H1 (cell line): ENCODE measurements around the gene TTI1. TPM values are rescaled to one million over a fixed set of nuclear protein-coding genes. Genes with fewer than 3 reads are reported as not detected.

Experiments
- CBX8 ChIP-seq: fragments of 300-800, 300-1000 bp; sonication (generic); IDR thresholded peaks from 2 replicates; pipeline ENCODE4 v1.7.1; 2016; ENCODE audit warnings: low read depth, low read length, borderline replicate concordance
- EP300 ChIP-seq, 2 experiments: IDR thresholded peaks; 1 replicate in 1 of 2; 2 replicates in 1 of 2; pipeline ENCODE4 v1.6.1; 2011 to 2012; ENCODE audit warnings: low read depth in 2 of 2, low read length in 2 of 2, mild to moderate bottlenecking in 2 of 2, borderline replicate concordance in 1 of 2, inconsistent platforms in 1 of 2, moderate library complexity in 1 of 2
- GABPA ChIP-seq: IDR thresholded peaks from 2 replicates; pipeline ENCODE4 v1.6.1; 2011; ENCODE audit warnings: mild to moderate bottlenecking, low read length, moderate library complexity, borderline replicate concordance; ENCODE audit not compliant: insufficient read depth
- RXRA ChIP-seq: IDR thresholded peaks from 2 replicates; pipeline ENCODE4 v1.6.1; 2011; ENCODE audit warnings: low read depth, mild to moderate bottlenecking, low read length, moderate library complexity; ENCODE audit not compliant: insufficient read depth
- SIN3A ChIP-seq, 2 experiments: IDR thresholded peaks in 1 of 2; conservative IDR thresholded peaks in 1 of 2; 2 replicates each; pipeline ENCODE4 v1.6.1; 2011 to 2012; ENCODE audit warnings: low read length in 2 of 2, improper control_type of control experiment in 1 of 2, low read depth in 1 of 2, mild to moderate bottlenecking in 1 of 2
- SP1 ChIP-seq: IDR thresholded peaks from 2 replicates; pipeline ENCODE4 v1.6.1; 2011; ENCODE audit warnings: low read depth, low read length
- TCF12 ChIP-seq: IDR thresholded peaks from 2 replicates; pipeline ENCODE4 v1.6.1; 2011; ENCODE audit warnings: low read depth, mild to moderate bottlenecking, low read length
- polyA plus RNA-seq, 7 experiments: library from polyadenylated mRNA; depleted of rRNA in 3 of 7; stranded (reverse) in 5 of 7; unstranded in 2 of 7; fragments of >200 nt in 5 of 7; fragments of 200-250 nt in 2 of 7; gene quantifications; 1 replicate in 5 of 7; 2 replicates in 1 of 7; 4 replicates in 1 of 7; pipeline versions ENCODE4 v1.2.1 to v1.2.3, GENCODE V29; 2011 to 2013; ENCODE audit warnings: missing spikeins in 2 of 7, mixed read lengths in 2 of 7
- total RNA-seq: library from RNA; stranded (reverse); fragmentation: NEBNext Ultra II Directional; extraction: Animal tissue kit (Norgen Biotek cat#: 25700); gene quantifications from 2 replicates; pipeline ENCODE4 v1.2.1, GENCODE V29; 2021

The TTI1 gene
- total and polyA plus RNA-seq, 2 of the 8 experiments (the other 6 are each of a cell fraction or from before 2014, with no cell fraction given), result 34.1 to 47.0 TPM

DNA sequence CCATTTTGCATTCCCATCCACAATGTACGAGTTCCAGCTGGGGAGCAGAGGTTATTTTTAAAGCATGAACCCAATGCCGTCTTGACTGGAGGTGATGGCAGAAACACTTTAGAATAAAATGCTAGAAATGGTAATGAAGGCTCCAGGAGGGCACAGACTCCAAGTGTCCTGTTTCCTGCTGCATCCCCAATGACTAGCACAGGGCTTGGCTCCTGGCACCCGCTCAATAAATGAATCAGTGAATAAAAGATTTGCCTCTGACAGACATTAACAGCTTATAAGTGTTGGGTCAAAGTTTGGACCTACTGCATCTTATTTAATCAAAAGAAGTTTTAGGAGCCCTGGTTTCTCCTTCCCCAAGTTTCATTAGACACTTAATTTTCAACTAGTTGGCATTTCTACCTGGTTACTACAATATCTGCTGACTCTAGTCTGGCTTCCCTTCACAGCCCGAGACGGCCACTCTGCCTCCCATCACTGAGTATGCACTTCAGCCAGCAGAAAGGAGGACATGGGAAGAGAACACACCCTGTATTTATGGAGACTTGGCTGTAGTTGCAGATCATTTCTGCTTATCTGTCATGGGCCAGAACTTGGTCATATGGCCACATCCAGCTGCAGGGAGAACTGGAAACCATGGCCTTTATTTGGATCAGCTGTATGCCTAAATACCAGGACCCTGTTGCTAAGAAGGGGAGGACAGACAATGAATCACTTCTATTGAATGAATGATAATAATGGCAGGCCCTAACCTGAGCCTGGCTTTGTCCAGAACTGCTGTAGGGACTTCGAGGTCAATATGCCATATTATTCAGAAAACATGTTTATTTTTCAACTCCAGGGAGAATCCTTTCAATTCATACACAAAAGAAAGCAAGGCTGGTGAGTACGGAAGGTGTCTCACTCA, 63.1 kb downstream of the TTI1 start (continued):
- TF ChIP-seq EP300 (IDR thresholded peaks at IDR 0.05; ENCODE audit: borderline replicate concordance in 1 of 2, low read depth in 2 of 2, low read length in 2 of 2) (no peak), RXRA (no peak), GABPA (no peak), SIN3A (conservative IDR thresholded peaks at IDR 0.05 in 1 of 2, IDR thresholded peaks at IDR 0.05 in 1 of 2; ENCODE audit: low read depth in 1 of 2, low read length in 2 of 2) (no peak), SP1 (no peak), CBX8 (no peak), TCF12 (no peak)
